Activated T-cell treated with anti-CD3 and anti-CD28 coated beads for 48 hours (primary cell): ENCODE measurements around the gene NDST4.

Experiments
- DNase-seq: peaks from one replicate; pipeline ENCODE4 v3.0.0-alpha.2; 2020; ENCODE audit warnings: low read depth

The NDST4 gene

GRCh38 chr4:114791976-114792375, 321.4 kb downstream of the NDST4 start:
- DNase-seq = no peak

GRCh38 chr4:114785570-114785969, 327.9 kb downstream of the NDST4 start:
- no peak for DNase-seq

- no peak for DNase-seq
Observed at GRCh38 chr4:114783215-114783595, 330.2 kb downstream of the NDST4 start.

- DNase-seq = no peak
Observed at GRCh38 chr4:114782415-114783214, 330.8 kb downstream of the NDST4 start.

GRCh38 chr4:114780205-114780604, 333.2 kb downstream of the NDST4 start:
- no peak for DNase-seq
